Fibroblast of pulmonary artery (primary cell): ENCODE measurements around the gene NUMBL.
"Not testable (repeated sequence)": the region's sequence is repeated elsewhere in the genome, so short reads cannot be mapped to it uniquely, and the experiment has no call there.

Source experiments
- DNase-seq: peaks from one replicate; pipeline ENCODE4 v3.0.0-alpha.2; 2010; ENCODE audit warnings: low read depth
- H3K4me3 ChIP-seq: replicated peaks from 2 replicates; pipeline ENCODE4 v1.5.1; 2011; ENCODE audit warnings: low read depth, mild to moderate bottlenecking, control low read depth, low read length, moderate library complexity
- CTCF ChIP-seq: IDR thresholded peaks from 2 replicates; pipeline ENCODE4 v1.5.1; 2011; ENCODE audit warnings: mild to moderate bottlenecking, control low read depth, low read length, inconsistent platforms; ENCODE audit errors: missing control alignments

NUMBL gene

GRCh38 chr19:40627486-40628279, 62.8 kb downstream of the NUMBL start:
- TF ChIP-seq CTCF, result no peak
- no peak overlapping the region for H3K4me3 ChIP-seq
- no peak for DNase-seq

- H3K4me3 ChIP-seq, result no peak overlapping the region
- DNase-seq, result no peak
- no peak for TF ChIP-seq CTCF
Measured at GRCh38 chr19:40626918-40627317, 63.5 kb downstream of the NUMBL start.

- TF ChIP-seq CTCF, result no peak
- H3K4me3 ChIP-seq, result no peak overlapping the region
- no peak for DNase-seq
Measured at GRCh38 chr19:40625406-40626120, 64.9 kb downstream of the NUMBL start.

- DNase-seq, H3K4me3 ChIP-seq: not testable (repeated sequence)
Measured at GRCh38 chr19:40624369-40625153, 65.9 kb downstream of the NUMBL start.

- peak; percentile 49 for DNase-seq
- no peak overlapping the region for H3K4me3 ChIP-seq
- no peak for TF ChIP-seq CTCF
Measured at GRCh38 chr19:40623403-40624251, 66.8 kb downstream of the NUMBL start.

- no peak for DNase-seq
- TF ChIP-seq CTCF, result no peak
- H3K4me3 ChIP-seq, result no peak overlapping the region
Measured at GRCh38 chr19:40622773-40623075, 67.7 kb downstream of the NUMBL start.
